ENCODE data around the gene CCDC141.

The CCDC141 gene

GRCh38 chr2:178912416-178913048, 137.4 kb downstream of the CCDC141 start:
- DNase-seq (ENCODE audit: low read depth in 2 of 2): no peak

GRCh38 chr2:178911039-178911438, 138.9 kb downstream of the CCDC141 start:
- no peak for DNase-seq (ENCODE audit: low read depth in 2 of 2)

GRCh38 chr2:178910005-178910404, 139.9 kb downstream of the CCDC141 start:
- no peak for DNase-seq (ENCODE audit: low read depth in 2 of 2)

- DNase-seq (ENCODE audit: low read depth in 2 of 2): no peak
These were observed 140.4 kb downstream of the CCDC141 start for GRCh38 chr2:178909507-178909906.

GRCh38 chr2:178908810-178909209, 141.1 kb downstream of the CCDC141 start:
- no peak for DNase-seq (ENCODE audit: low read depth in 2 of 2)

- DNase-seq (ENCODE audit: low read depth in 2 of 2): no peak
These were observed 144.7 kb downstream of the CCDC141 start for GRCh38 chr2:178905261-178905660.

- no peak for DNase-seq (ENCODE audit: low read depth in 2 of 2)
These were observed 150.3 kb downstream of the CCDC141 start for GRCh38 chr2:178899656-178900055.

GRCh38 chr2:178895872-178896271, 154.1 kb downstream of the CCDC141 start:
- no peak for DNase-seq (ENCODE audit: low read depth in 2 of 2)

- DNase-seq (ENCODE audit: low read depth in 2 of 2): no peak
These were observed 154.8 kb downstream of the CCDC141 start for GRCh38 chr2:178895171-178895570.

- DNase-seq (ENCODE audit: low read depth in 2 of 2): no peak
These were observed 156.9 kb downstream of the CCDC141 start for GRCh38 chr2:178892751-178893625.

- no peak for DNase-seq (ENCODE audit: low read depth in 2 of 2)
These were observed 157.9 kb downstream of the CCDC141 start for GRCh38 chr2:178891959-178892485.

- DNase-seq (ENCODE audit: low read depth in 2 of 2): peak; percentile 19 to 30
These were observed 158.5 kb downstream of the CCDC141 start for GRCh38 chr2:178891265-178891958.

GRCh38 chr2:178886006-178886405, 163.9 kb downstream of the CCDC141 start:
- no peak for DNase-seq (ENCODE audit: low read depth in 2 of 2)

- DNase-seq (ENCODE audit: low read depth in 2 of 2): no peak
These were observed 165.5 kb downstream of the CCDC141 start for GRCh38 chr2:178884440-178884839.

- no peak for DNase-seq (ENCODE audit: low read depth in 2 of 2)
These were observed 167.1 kb downstream of the CCDC141 start for GRCh38 chr2:178882666-178883440.

- no peak for DNase-seq (ENCODE audit: low read depth in 2 of 2)
These were observed 168.9 kb downstream of the CCDC141 start for GRCh38 chr2:178881075-178881474.

- DNase-seq (ENCODE audit: low read depth in 2 of 2): no peak
These were observed 169.7 kb downstream of the CCDC141 start for GRCh38 chr2:178880257-178880656.

- no peak for DNase-seq (ENCODE audit: low read depth in 2 of 2)
These were observed 172.1 kb downstream of the CCDC141 start for GRCh38 chr2:178877874-178878273.

- DNase-seq (ENCODE audit: low read depth in 2 of 2): no peak
These were observed 175.3 kb downstream of the CCDC141 start for GRCh38 chr2:178874529-178875240.

- DNase-seq (ENCODE audit: low read depth in 2 of 2): no peak
These were observed 176.0 kb downstream of the CCDC141 start for GRCh38 chr2:178873912-178874311.

- no peak for DNase-seq (ENCODE audit: low read depth in 2 of 2)
These were observed 178.4 kb downstream of the CCDC141 start for GRCh38 chr2:178871536-178871935.

Measured in stimulated activated CD8-positive, alpha-beta memory T cell treated with anti-CD3 and anti-CD28 coated beads, Interleukin-15, amount 100 ng/mL, for 48 hours (primary cell).